AG10803 (cell line): Measurements from ENCODE around the gene MXD3.

Source experiments
- DNase-seq: peaks from one replicate; pipeline ENCODE4 v3.0.0; 2010; ENCODE audit warnings: low read depth
- H3K4me3 ChIP-seq: 2 replicates; pipeline ENCODE4 v1.5.1; 2011; ENCODE audit warnings: mild to moderate bottlenecking, low read length, control low read depth
- TF ChIP-seq, protein P1 (sequence below): conservative IDR thresholded peaks from 2 replicates; pipeline ENCODE4 v1.5.1; 2011; ENCODE audit warnings: mild to moderate bottlenecking, low read length, control low read depth, inconsistent platforms

MXD3 gene

DNA sequence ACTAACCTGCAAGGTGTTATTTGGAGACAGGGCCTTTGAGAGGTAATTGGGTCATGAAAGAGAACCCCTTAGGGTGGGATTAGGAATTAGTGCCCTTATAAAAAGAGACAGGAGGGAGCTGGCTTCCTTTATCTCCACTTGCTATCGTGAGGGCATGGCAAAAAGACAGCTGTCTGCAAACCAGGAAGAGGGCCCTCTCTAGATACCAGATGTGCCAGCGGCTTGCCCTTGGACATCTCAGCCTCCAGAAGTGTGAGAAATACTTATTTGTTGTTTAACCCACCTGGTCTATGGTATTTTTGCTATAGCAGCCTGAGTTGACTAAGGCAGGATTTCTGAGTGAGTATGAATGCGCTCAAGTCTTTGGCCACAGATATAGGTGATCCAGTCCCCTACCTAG is 45.0 kb upstream of the MXD3 start:
- no peak overlapping the region for H3K4me3 ChIP-seq
- DNase-seq: no peak
- TF ChIP-seq, protein P1, sequence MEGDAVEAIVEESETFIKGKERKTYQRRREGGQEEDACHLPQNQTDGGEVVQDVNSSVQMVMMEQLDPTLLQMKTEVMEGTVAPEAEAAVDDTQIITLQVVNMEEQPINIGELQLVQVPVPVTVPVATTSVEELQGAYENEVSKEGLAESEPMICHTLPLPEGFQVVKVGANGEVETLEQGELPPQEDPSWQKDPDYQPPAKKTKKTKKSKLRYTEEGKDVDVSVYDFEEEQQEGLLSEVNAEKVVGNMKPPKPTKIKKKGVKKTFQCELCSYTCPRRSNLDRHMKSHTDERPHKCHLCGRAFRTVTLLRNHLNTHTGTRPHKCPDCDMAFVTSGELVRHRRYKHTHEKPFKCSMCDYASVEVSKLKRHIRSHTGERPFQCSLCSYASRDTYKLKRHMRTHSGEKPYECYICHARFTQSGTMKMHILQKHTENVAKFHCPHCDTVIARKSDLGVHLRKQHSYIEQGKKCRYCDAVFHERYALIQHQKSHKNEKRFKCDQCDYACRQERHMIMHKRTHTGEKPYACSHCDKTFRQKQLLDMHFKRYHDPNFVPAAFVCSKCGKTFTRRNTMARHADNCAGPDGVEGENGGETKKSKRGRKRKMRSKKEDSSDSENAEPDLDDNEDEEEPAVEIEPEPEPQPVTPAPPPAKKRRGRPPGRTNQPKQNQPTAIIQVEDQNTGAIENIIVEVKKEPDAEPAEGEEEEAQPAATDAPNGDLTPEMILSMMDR: no peak

DNA sequence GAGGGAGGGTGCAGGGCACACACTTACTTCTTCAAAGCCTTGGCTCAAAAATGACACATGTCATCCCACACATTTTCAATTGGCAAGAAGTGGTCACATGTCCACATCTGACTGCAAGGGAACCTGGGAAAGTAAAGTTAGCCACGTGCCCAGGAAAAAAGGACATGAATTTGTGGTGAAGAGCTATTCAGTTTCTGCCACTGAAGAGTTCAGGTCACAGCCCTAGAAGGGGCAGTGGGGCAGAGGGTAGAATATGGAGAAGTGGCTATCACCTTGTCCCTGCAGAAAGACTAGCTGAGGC is 44.1 kb upstream of the MXD3 start:
- no peak overlapping the region for H3K4me3 ChIP-seq
- TF ChIP-seq, protein P1: no peak
- no peak for DNase-seq

DNA sequence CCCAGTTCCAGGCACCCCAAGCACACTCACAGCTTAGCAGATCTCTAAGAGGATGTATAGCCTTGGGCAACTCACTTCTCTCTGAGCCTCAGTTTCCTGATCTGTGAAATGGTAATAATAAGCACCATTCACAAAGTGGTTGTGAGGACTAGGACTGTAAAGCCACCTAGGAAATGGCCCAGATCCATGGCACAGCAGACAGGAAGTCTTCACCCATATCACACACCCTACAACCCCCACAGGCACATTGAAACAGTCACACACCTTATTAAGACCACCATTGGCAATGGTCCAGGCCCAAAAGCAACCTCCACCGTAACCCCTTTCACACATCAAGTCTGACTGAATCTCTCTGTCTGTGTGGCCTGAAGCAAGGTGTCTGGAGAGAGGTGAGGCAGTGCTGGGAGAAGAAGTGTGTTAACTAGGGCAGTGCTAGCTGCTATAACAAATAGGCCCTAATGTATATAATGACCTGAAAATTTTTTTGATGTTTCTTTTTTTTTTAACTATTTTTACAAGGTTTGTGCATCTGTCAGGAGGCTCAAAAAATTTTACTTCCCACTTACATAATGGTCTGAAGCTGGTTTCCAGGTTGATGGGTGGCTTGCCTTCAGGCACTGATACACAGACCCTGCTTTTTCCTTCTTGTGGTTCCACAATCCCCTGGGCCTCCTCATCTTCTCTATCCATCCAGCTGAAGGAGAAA is 43.6 kb upstream of the MXD3 start:
- no peak for DNase-seq
- H3K4me3 ChIP-seq: no peak overlapping the region
- TF ChIP-seq, protein P1: no peak

DNA sequence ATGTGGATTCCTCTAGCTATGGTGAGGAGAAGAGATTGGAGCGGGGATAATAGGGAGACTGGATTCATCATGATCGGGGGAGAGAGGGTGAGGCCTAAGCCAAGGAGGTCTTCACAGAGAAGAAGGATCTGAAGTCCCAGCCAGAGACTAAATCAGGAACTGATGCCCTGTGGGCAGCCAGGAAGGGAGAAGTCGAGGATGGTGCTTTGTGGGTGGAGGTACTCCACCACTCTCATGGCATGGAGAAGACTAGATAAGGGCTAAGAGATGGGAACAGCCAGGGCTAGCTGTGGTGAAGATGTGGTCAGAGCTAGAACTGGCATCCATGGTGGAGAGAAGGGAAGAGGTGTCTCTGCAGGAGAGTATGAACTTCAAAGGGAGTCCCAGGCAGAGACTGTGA is 43.0 kb upstream of the MXD3 start:
- no peak for DNase-seq
- H3K4me3 ChIP-seq: no peak overlapping the region
- TF ChIP-seq, protein P1: no peak

DNA sequence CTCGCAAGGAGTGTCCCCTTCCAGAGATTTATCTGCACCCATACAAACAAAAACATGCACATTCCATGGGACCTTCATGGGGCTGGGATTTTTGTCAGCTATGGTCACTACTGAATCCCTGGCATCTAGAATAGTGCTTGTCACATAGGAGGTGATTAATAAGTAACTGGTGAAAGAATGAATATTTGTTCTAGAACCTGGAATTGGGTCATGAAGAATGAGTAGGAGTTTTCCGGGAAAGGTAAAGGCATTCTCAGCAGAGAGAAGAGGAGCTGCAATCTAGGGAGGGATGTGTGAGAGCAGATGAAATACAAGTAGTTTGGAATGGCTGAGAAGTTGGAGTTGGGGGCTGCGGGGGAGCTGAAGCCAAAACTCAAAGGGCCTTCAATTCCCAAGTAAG is 42.6 kb upstream of the MXD3 start:
- no peak overlapping the region for H3K4me3 ChIP-seq
- no peak for DNase-seq
- TF ChIP-seq, protein P1: no peak

DNA sequence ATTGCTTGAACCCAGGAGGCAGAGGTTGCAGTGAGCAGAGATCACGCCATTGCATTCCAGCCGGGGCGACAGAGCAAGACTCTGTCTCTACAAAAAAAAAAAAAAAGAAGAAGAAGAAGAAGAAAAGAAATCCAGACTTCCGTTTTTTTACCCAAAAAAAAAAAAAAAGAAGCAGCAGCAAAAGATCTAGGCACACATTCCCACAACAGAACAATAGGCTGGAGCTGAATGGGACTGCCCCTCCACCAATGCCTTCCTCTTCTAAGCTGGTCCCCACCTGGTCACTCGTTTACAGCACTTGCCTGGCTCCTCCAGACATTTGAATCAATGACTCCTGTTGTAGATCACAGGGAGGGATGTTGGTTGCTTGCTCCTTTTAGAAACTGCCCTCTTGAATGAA is 41.4 kb upstream of the MXD3 start:
- TF ChIP-seq, protein P1: no peak
- DNase-seq: no peak

DNA sequence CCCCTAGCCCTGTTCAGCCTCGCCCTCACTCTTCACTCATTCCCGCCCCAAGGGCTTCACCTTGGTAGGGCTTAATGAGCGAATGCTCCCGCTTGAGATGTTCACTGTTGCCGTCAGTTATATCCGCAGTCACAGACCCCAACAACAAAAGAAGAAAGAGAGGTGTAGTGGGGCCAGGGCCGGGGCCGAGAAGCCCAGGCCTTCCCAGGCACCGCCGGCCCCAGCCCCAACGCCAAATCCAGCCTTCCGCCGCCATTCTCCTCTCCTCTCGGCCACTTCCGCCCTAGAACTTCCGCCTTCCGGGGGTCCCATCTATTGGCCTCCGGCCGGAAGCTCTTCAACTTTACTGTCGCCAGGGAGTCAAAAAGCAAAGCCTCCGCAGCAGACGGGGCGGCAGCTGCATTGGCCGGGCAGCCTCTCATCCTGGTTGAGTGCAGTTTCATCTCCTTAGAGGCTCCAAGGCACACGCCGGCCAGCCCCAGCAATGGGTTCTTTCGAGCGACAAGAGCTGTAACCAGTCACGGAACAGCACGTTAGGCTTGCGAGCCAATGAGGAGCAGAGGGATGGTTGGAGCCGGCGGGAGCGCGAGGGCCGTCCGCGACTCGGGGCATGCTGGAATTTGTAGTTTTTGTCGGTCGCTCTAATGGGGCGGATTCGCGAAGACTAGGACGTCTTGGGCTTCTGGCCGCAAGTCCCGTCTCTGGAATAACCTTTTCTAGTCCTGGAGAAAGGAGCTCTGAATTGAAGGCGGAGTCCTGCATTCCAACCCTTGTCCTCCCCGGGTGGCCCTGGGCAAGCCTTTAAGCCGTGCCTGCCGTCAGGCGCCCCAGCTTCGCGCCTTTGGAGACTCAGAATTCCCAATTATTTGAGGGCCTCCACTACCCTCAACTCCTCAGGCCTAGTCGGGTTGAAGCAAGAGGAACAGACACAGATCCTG is 40.0 kb upstream of the MXD3 start, which contains the start of gene LMAN2:
Gene LMAN2, minus strand, starts transcription at position 277 of the 938 bp plus-strand sequence. Its CDS starts 21 bp downstream, at position 256.
- H3K4me3 ChIP-seq: peak within 1 kb of the TSS; percentile 100
- TF ChIP-seq, protein P1: no peak
- peak; percentile 97 for DNase-seq

More for the DNA sequence above, 41.4 kb upstream of the MXD3 start:
- no peak overlapping the region for H3K4me3 ChIP-seq
